SU-DHL-6 (cell line): Measurements from ENCODE around the gene ZSCAN31.

Experiments
- H2AFZ ChIP-seq: fragments of 200-600 bp; sonication (generic); 2 replicates; pipeline ENCODE4 v1.6.1; 2014; ENCODE audit warnings: low read depth, mild to moderate bottlenecking, moderate library complexity, mixed read lengths, antibody characterized with exemption, low read length; ENCODE audit not compliant: severe bottlenecking
- H3F3A ChIP-seq: fragments of 200-600 bp; shearing (Covaris generic); 2 replicates; pipeline ENCODE4 v1.6.0; 2016; ENCODE audit warnings: antibody characterized with exemption, mild to moderate bottlenecking; ENCODE audit not compliant: insufficient read depth
- H3K27ac ChIP-seq: fragments of 200-600 bp; sonication (generic); 2 replicates; pipeline ENCODE4 v1.5.1; 2016; ENCODE audit warnings: low read depth, mild to moderate bottlenecking, low read length, moderate library complexity, mixed read lengths
- H3K27me3 ChIP-seq: fragments of 200-600 bp; sonication (generic), shearing (Covaris generic); 2 replicates; pipeline ENCODE4 v1.6.0; 2014; ENCODE audit warnings: mild to moderate bottlenecking, low read length
- H3K36me3 ChIP-seq: fragments of 200-600 bp; sonication (generic); 2 replicates; pipeline ENCODE4 v1.6.1; 2014; ENCODE audit warnings: mild to moderate bottlenecking, low read length, mixed read lengths
- H3K4me2 ChIP-seq: fragments of 300-600, 200-600 bp; shearing (Covaris generic), sonication (generic); 2 replicates; pipeline ENCODE4 v1.6.0; 2014; ENCODE audit warnings: low read length, low read depth, mild to moderate bottlenecking; ENCODE audit not compliant: poor library complexity, severe bottlenecking
- H3K4me3 ChIP-seq: fragments of 200-600 bp; sonication (generic); 2 replicates; pipeline ENCODE4 v1.5.1; 2014; ENCODE audit warnings: antibody characterized with exemption, low read length, mild to moderate bottlenecking, mixed read lengths; ENCODE audit not compliant: insufficient read depth, poor library complexity, severe bottlenecking
- H3K79me2 ChIP-seq: fragments of 200-600 bp; sonication (generic); 2 replicates; pipeline ENCODE4 v1.6.1; 2014; ENCODE audit warnings: mild to moderate bottlenecking, low read length, moderate library complexity; ENCODE audit not compliant: insufficient read depth
- H3K9ac ChIP-seq: fragments of 200-600 bp; sonication (generic); 2 replicates; pipeline ENCODE4 v1.7.0; 2014; ENCODE audit warnings: mild to moderate bottlenecking, low read length
- H3K9me2 ChIP-seq: fragments of 200-600 bp; sonication (generic); replicated peaks from 2 replicates; pipeline ENCODE4 v1.6.1; 2014; ENCODE audit warnings: low read length; ENCODE audit not compliant: insufficient read depth
- H3K9me3 ChIP-seq: fragments of 200-600 bp; sonication (generic); 2 replicates; pipeline ENCODE4 v1.6.1; 2014; ENCODE audit warnings: low read length, mixed read lengths; ENCODE audit not compliant: insufficient read depth
- H4K20me1 ChIP-seq: fragments of 200-600 bp; sonication (generic); 2 replicates; pipeline ENCODE4 v1.6.1; 2014; ENCODE audit warnings: low read depth, mild to moderate bottlenecking, antibody characterized with exemption, low read length, moderate library complexity, mixed read lengths
- EZH2phosphoT487 ChIP-seq: fragments of 200-600 bp; sonication (generic), shearing (Covaris generic); conservative IDR thresholded peaks from 2 replicates; pipeline ENCODE4 v1.6.1; 2018; ENCODE audit warnings: mild to moderate bottlenecking, antibody characterized with exemption, low read length, moderate library complexity, mixed read lengths
- TF ChIP-seq, protein P1 (sequence below): fragments of 200-600 bp; sonication (generic); IDR thresholded peaks from one replicate; pipeline ENCODE4 v1.5.1; 2017; ENCODE audit warnings: antibody characterized with exemption, mild to moderate bottlenecking, low read length, moderate library complexity; ENCODE audit not compliant: insufficient read depth, poor library complexity, severe bottlenecking

Gene ZSCAN31

DNA sequence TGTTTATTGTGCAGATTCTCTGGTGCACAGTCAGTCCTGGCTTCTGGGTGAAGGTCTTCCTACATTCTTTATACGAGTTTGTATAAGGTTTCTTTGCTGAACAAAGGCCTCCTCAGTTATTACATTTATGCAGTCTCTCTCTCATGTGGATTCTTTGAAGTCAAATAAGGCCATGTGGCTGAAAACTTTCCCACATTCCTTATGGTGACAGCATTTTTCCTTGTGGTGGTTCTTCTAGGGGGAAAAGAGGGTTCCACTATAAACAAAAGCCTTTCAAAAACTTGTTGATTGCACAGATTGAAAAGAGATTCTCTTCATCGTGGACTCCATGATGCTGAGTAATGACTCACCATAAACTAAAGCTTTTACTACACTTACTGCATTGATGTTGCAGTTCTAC, 44.4 kb upstream of the ZSCAN31 start:
- Histone ChIP-seq H4K20me1 (no peaks in the 10 kb centered on the region), H2AFZ (no peak overlapping the region), H3F3A (0 out of 2 replicates have a peak, but pooled peaks cover 5% of the 10 kb centered on the region), H3K9me3 (peaks cover 5% of the 10 kb centered on the region; the same call in 1 of the 2 replicates), H3K27me3 (no peaks in the 10 kb centered on the region), H3K79me2 (no peaks in the 10 kb centered on the region), H3K27ac (no peak overlapping the region), H3K4me2 (no peak overlapping the region), H3K9me2 (no peaks in the 10 kb centered on the region), H3K9ac (no peak overlapping the region), H3K36me3 (peaks cover 13% of the 10 kb centered on the region; the same call in 1 of the 2 replicates), H3K4me3 (no peak overlapping the region)
- TF ChIP-seq EZH2phosphoT487: no peak
- TF ChIP-seq, protein P1, sequence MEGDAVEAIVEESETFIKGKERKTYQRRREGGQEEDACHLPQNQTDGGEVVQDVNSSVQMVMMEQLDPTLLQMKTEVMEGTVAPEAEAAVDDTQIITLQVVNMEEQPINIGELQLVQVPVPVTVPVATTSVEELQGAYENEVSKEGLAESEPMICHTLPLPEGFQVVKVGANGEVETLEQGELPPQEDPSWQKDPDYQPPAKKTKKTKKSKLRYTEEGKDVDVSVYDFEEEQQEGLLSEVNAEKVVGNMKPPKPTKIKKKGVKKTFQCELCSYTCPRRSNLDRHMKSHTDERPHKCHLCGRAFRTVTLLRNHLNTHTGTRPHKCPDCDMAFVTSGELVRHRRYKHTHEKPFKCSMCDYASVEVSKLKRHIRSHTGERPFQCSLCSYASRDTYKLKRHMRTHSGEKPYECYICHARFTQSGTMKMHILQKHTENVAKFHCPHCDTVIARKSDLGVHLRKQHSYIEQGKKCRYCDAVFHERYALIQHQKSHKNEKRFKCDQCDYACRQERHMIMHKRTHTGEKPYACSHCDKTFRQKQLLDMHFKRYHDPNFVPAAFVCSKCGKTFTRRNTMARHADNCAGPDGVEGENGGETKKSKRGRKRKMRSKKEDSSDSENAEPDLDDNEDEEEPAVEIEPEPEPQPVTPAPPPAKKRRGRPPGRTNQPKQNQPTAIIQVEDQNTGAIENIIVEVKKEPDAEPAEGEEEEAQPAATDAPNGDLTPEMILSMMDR: no peak

DNA sequence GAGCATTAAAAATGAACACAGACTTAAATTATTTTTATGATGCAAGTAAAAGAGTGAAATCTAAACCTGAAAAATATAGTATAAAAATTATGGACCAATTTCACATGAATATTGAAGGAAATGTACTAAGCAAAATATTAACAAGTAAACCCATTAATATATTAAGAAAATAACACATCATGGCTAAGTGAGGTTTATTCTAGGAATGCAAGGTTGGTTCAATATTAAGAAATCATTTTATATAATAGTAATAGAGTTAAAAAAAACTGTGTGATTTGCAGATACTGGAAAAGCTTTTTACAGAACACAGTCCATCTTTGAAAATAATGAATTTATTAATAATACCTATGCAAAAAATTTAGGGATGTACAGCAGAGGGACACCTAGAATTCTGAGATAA, 42.7 kb upstream of the ZSCAN31 start:
- no peaks in the 10 kb centered on the region for H3K79me2 ChIP-seq
- TF ChIP-seq EZH2phosphoT487: no peak
- TF ChIP-seq, protein P1: no peak
- peaks cover 5% of the 10 kb centered on the region; the same call in 1 of the 2 replicates for H3K9me3 ChIP-seq
- no peaks in the 10 kb centered on the region for H3K9me2 ChIP-seq
- no peaks in the 10 kb centered on the region for H3K27me3 ChIP-seq
- H4K20me1 ChIP-seq: no peaks in the 10 kb centered on the region
- no peak overlapping the region for H3K27ac ChIP-seq
- H3K4me2 ChIP-seq: no peak overlapping the region
- no peak overlapping the region for H2AFZ ChIP-seq
- 0 out of 2 replicates have a peak, but pooled peaks cover 3% of the 10 kb centered on the region for H3F3A ChIP-seq
- no peak overlapping the region for H3K9ac ChIP-seq
- H3K4me3 ChIP-seq: no peak overlapping the region
- peaks cover 13% of the 10 kb centered on the region; the same call in 1 of the 2 replicates for H3K36me3 ChIP-seq

GRCh38 chr6:28377879-28378278, 41.9 kb upstream of the ZSCAN31 start:
- H3K27ac ChIP-seq: no peak overlapping the region
- H3K9ac ChIP-seq: no peak overlapping the region
- no peaks in the 10 kb centered on the region for H3F3A ChIP-seq
- H3K9me2 ChIP-seq: no peaks in the 10 kb centered on the region
- no peaks in the 10 kb centered on the region for H3K27me3 ChIP-seq
- H3K9me3 ChIP-seq: peaks cover 5% of the 10 kb centered on the region; the same call in 1 of the 2 replicates
- H3K4me3 ChIP-seq: no peak overlapping the region
- H3K79me2 ChIP-seq: no peaks in the 10 kb centered on the region
- H3K36me3 ChIP-seq: peaks cover 13% of the 10 kb centered on the region; the same call in 1 of the 2 replicates
- TF ChIP-seq, protein P1: no peak
- TF ChIP-seq EZH2phosphoT487: no peak
- no peak overlapping the region for H2AFZ ChIP-seq
- no peaks in the 10 kb centered on the region for H4K20me1 ChIP-seq
- no peak overlapping the region for H3K4me2 ChIP-seq
